HG02763 (cell line): ENCODE data around the gene LRP6.
"Not testable (repeated sequence)": the region's sequence is repeated elsewhere in the genome, so short reads cannot be mapped to it uniquely, and the experiment has no call there.

Experiments used
- ATAC-seq: cut with Tn5 transposase; IDR thresholded peaks from one replicate; pipeline ENCODE4 v1.9.1; 2021; ENCODE audit warnings: mild to moderate bottlenecking, moderate library complexity; ENCODE audit not compliant: unreplicated experiment

Gene LRP6

GRCh38 chr12:12182703-12183365, 84.0 kb downstream of the LRP6 start:
- ATAC-seq = no peak

GRCh38 chr12:12181511-12181910, 85.3 kb downstream of the LRP6 start:
- ATAC-seq = no peak

- ATAC-seq = no peak
These were observed 86.3 kb downstream of the LRP6 start for GRCh38 chr12:12180575-12180974.

GRCh38 chr12:12180136-12180535, 86.7 kb downstream of the LRP6 start:
- no peak for ATAC-seq

- no peak for ATAC-seq
These were observed 88.3 kb downstream of the LRP6 start for GRCh38 chr12:12178559-12178958.

GRCh38 chr12:12176402-12176801, 90.4 kb downstream of the LRP6 start:
- no peak for ATAC-seq

- peak; percentile 63 for ATAC-seq
These were observed 94.8 kb downstream of the LRP6 start for GRCh38 chr12:12171991-12172511.

GRCh38 chr12:12167847-12168246, 99.0 kb downstream of the LRP6 start:
- ATAC-seq = no peak

GRCh38 chr12:12166751-12167150, 100.1 kb downstream of the LRP6 start:
- ATAC-seq = no peak

- ATAC-seq = no peak
These were observed 106.9 kb downstream of the LRP6 start for GRCh38 chr12:12159988-12160387.

GRCh38 chr12:12158858-12159257, 108.0 kb downstream of the LRP6 start:
- no peak for ATAC-seq

- ATAC-seq = no peak
These were observed 109.4 kb downstream of the LRP6 start for GRCh38 chr12:12157424-12157823.

- no peak for ATAC-seq
These were observed 110.0 kb downstream of the LRP6 start for GRCh38 chr12:12156828-12157227.

- ATAC-seq = no peak
These were observed 110.7 kb downstream of the LRP6 start for GRCh38 chr12:12156116-12156515.

GRCh38 chr12:12153596-12153995, 113.2 kb downstream of the LRP6 start:
- ATAC-seq = no peak

- no peak for ATAC-seq
These were observed 119.7 kb downstream of the LRP6 start for GRCh38 chr12:12147111-12147510.

- not testable (repeated sequence) for ATAC-seq
These were observed 122.3 kb downstream of the LRP6 start for GRCh38 chr12:12144531-12144930.

- no peak for ATAC-seq
These were observed 125.8 kb downstream of the LRP6 start for GRCh38 chr12:12141000-12141399.

GRCh38 chr12:12138203-12139154, 128.4 kb downstream of the LRP6 start:
- no peak for ATAC-seq

- no peak for ATAC-seq
These were observed 133.1 kb downstream of the LRP6 start for GRCh38 chr12:12133785-12134184.

- no peak for ATAC-seq
These were observed 133.6 kb downstream of the LRP6 start for GRCh38 chr12:12133259-12133658.

- no peak for ATAC-seq
These were observed 138.2 kb downstream of the LRP6 start for GRCh38 chr12:12128670-12129069.
